PC-3 (cell line): ENCODE measurements around the gene TRIM47. TPM values are rescaled to one million over a fixed set of nuclear protein-coding genes. Genes with fewer than 3 reads are reported as not detected.
A peak's percentile ranks its signal among the peaks of the same experiment; 100 is the strongest.

Experiments used
- ATAC-seq: fragments of 200-7000 bp; cut with Tn5 transposase; 2 replicates; pipeline ENCODE4 v1.9.1; 2020; ENCODE audit warnings: mild to moderate bottlenecking, moderate library complexity
- BruUV-seq: library from RNA; stranded (reverse); fragments of 400-500 nt; replicated peaks from 2 replicates; lab custom pipeline; 2021; lab: Mats Ljungman, UMichigan
- CTCF ChIA-PET: fragments of 300-600 bp; sonication (Branson Sonifier 250); formaldehyde crosslinking; loops from one replicate; lab custom pipeline; 2022; ENCODE audit warnings: antibody characterized with exemption; lab: Charles Lee
- POLR2A ChIA-PET: fragments of 300-600 bp; sonication (Branson Sonifier 250); formaldehyde crosslinking; loops from one replicate; lab custom pipeline; 2022; ENCODE audit warnings: antibody characterized with exemption; ENCODE audit not compliant: unreplicated experiment; lab: Charles Lee
- DNase-seq: peaks from one replicate; pipeline ENCODE4 v3.0.0-alpha.2; 2015
- H2AFZ ChIP-seq: fragments of 300-600 bp; sonication (generic); 2 replicates; pipeline ENCODE4 v1.6.0; 2016; ENCODE audit warnings: antibody characterized with exemption, low read length
- H3F3A ChIP-seq: fragments of 300-600 bp; sonication (generic); one replicate; pipeline ENCODE4 v1.6.0; 2017; ENCODE audit warnings: antibody characterized with exemption, low read length, control low read depth, mild to moderate bottlenecking; ENCODE audit not compliant: unreplicated experiment
- H3K27ac ChIP-seq: fragments of 300-600 bp; sonication (generic); 2 replicates; pipeline ENCODE4 v1.5.1; 2016; ENCODE audit warnings: mild to moderate bottlenecking, low read length
- H3K27me3 ChIP-seq: fragments of 300-600 bp; sonication (generic); 2 replicates; pipeline ENCODE4 v1.6.1; 2016; ENCODE audit warnings: low read length, mixed read lengths
- H3K36me3 ChIP-seq: fragments of 300-600 bp; sonication (generic); 2 replicates; pipeline ENCODE4 v1.6.1; 2016; ENCODE audit warnings: low read depth, mixed run types, low read length, mixed read lengths
- H3K4me1 ChIP-seq: fragments of 300-600 bp; sonication (generic); 2 replicates; pipeline ENCODE4 v1.5.1; 2016; ENCODE audit warnings: low read length; ENCODE audit not compliant: insufficient read depth
- H3K4me2 ChIP-seq: fragments of 300-600 bp; sonication (generic); 2 replicates; pipeline ENCODE4 v1.6.0; 2016; ENCODE audit warnings: low read length
- H3K4me3 ChIP-seq: fragments of 300-600 bp; sonication (generic); 2 replicates; pipeline ENCODE4 v1.5.1; 2016; ENCODE audit warnings: mild to moderate bottlenecking, low read length, mixed read lengths
- H3K79me2 ChIP-seq: fragments of 300-600 bp; sonication (generic); 2 replicates; pipeline ENCODE4 v1.6.1; 2017; ENCODE audit warnings: low read length, mixed read lengths
- H3K9ac ChIP-seq: fragments of 300-600 bp; sonication (generic); 2 replicates; pipeline ENCODE4 v1.6.0; 2016; ENCODE audit warnings: mild to moderate bottlenecking, low read length
- H3K9me2 ChIP-seq: fragments of 300-600 bp; sonication (generic); replicated peaks from 2 replicates; pipeline ENCODE4 v1.6.1; 2016; ENCODE audit warnings: mixed run types, low read length, mixed read lengths
- H3K9me3 ChIP-seq: fragments of 300-600 bp; sonication (generic); 2 replicates; pipeline ENCODE4 v1.6.1; 2016; ENCODE audit warnings: low read length, mixed read lengths
- H4K20me1 ChIP-seq: fragments of 300-600 bp; sonication (generic); 2 replicates; pipeline ENCODE4 v1.6.1; 2016; ENCODE audit warnings: low read length, mixed read lengths
- EZH2 ChIP-seq: fragments of 300-600 bp; sonication (generic); IDR thresholded peaks from one replicate; pipeline ENCODE4 v1.6.1; 2017; ENCODE audit warnings: antibody characterized with exemption, mild to moderate bottlenecking, low read length; ENCODE audit not compliant: unreplicated experiment
- EZH2phosphoT487 ChIP-seq: fragments of 300-600 bp; sonication (generic); IDR thresholded peaks from 2 replicates; pipeline ENCODE4 v1.6.1; 2018; ENCODE audit warnings: mild to moderate bottlenecking, antibody characterized with exemption, low read length, borderline replicate concordance
- intact Hi-C: fragments of 100-400 bp; cut with micrococcal nuclease; formaldehyde crosslinking; loops from 2 replicates; pipeline ENCODE4 v1.9.0; 2023
- total RNA-seq: library from RNA; depleted of rRNA; stranded (reverse); fragments of >200 nt; gene quantifications from 2 replicates; pipeline ENCODE4 v1.2.3, GENCODE V29; 2014
- TF ChIP-seq, protein P1 (sequence below): fragments of 300-600 bp; sonication (generic); conservative IDR thresholded peaks from 2 replicates; pipeline ENCODE4 v1.5.1; 2017; ENCODE audit warnings: antibody characterized with exemption, low read depth, mild to moderate bottlenecking, low read length

The TRIM47 gene
- total RNA-seq, 1 experiment from 2014 or later, result 73.7 TPM

DNA sequence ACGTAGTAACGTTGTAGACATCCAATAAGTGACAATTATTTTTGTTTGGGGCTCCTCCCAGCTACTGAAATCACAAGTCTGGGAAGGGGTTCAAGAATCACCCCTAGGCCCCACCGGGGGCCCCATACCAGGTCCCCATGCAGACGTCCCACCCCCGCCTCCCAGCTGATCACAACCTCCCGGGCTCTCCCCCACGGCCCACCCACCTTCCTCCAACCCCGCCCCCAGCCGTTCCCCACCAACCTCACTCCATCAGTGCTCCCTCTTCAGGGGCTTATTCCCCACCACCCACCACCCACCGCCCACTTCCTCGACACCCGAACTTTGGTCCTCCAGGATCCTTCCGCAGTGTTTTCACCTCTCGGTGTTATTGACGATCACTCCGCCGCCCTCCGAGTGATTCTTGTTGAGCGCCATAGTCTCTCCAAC lies 23.5 kb downstream of the TRIM47 start:
- no peaks in the 10 kb centered on the region for H3K27me3 ChIP-seq
- H3K79me2 ChIP-seq, result peaks cover 24% of the 10 kb centered on the region
- no TSS peak for BruUV-seq
- H2AFZ ChIP-seq, result peak overlapping the region; percentile 51
- TF ChIP-seq EZH2phosphoT487 (no peak), EZH2 (no peak)
- TF ChIP-seq, protein P1, sequence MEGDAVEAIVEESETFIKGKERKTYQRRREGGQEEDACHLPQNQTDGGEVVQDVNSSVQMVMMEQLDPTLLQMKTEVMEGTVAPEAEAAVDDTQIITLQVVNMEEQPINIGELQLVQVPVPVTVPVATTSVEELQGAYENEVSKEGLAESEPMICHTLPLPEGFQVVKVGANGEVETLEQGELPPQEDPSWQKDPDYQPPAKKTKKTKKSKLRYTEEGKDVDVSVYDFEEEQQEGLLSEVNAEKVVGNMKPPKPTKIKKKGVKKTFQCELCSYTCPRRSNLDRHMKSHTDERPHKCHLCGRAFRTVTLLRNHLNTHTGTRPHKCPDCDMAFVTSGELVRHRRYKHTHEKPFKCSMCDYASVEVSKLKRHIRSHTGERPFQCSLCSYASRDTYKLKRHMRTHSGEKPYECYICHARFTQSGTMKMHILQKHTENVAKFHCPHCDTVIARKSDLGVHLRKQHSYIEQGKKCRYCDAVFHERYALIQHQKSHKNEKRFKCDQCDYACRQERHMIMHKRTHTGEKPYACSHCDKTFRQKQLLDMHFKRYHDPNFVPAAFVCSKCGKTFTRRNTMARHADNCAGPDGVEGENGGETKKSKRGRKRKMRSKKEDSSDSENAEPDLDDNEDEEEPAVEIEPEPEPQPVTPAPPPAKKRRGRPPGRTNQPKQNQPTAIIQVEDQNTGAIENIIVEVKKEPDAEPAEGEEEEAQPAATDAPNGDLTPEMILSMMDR, result no peak
- ChIA-PET POLR2A (interaction anchor here (0.5 to 2.3 kb wide), 16 partner anchors 10 to 475 kb away, joined by 3 to 29 read pairs (median 6); partner anchors contain the start of genes ACOX1 and FBF1), CTCF (interaction anchor here (0.6 to 3.2 kb wide), 15 partner anchors 9 to 448 kb away, joined by 3 to 30 read pairs (median 4); partner anchors contain the start of genes TRIM47 and TRIM65)
- H4K20me1 ChIP-seq, result no peaks in the 10 kb centered on the region
- H3K4me3 ChIP-seq, result peak overlapping the region; percentile 86
- H3K9me3 ChIP-seq, result no peaks in the 10 kb centered on the region
- peak overlapping the region; percentile 69 for H3K27ac ChIP-seq
- DNase-seq (no peak), ATAC-seq (peak; percentile 1)
- peak overlapping the region; percentile 95 for H3K4me2 ChIP-seq
- peaks cover 28% of the 10 kb centered on the region for H3K4me1 ChIP-seq
- intact Hi-C loops, result loop anchor here (1.0 to 2.0 kb wide), 4 partner anchors 10 to 70 kb away; partner anchors contain the start of genes TRIM65 and UNK
- peaks cover 10% of the 10 kb centered on the region; the same call in 1 of the 2 replicates for H3K36me3 ChIP-seq
- H3K9me2 ChIP-seq, result no peaks in the 10 kb centered on the region
- no peaks in the 10 kb centered on the region for H3F3A ChIP-seq
- H3K9ac ChIP-seq, result peak overlapping the region; percentile 66

DNA sequence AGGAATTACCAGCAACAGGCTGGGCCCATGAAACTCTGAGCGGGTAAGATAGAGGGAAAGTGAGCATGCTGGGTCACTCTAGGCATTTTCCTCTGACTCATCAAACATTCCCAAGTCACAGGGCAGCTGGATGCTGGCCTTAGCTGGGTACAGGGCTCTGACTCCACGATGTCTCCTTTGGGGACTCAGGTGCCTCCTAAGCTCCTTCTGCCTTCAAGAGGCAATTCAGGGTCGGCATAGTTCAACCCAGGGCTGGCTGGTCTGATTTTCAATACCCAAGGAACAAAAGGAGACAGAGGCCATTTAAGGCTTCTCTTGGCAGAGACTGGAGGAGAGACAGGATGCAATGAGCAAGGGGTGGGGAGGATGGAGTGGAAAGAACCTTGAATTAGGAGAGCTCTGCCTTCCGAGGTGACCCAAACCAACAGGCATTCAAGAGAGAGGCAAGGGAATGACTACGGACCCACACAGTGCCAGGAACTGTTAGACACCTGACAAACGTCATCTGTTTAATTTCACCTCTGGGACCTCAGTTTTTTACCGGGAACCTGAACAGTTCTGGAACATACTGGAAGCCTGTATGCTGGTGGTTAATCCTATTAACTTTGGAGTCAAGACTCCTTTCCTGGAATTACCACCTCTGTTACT lies 24.2 kb downstream of the TRIM47 start:
- DNase-seq (peak; percentile 84), ATAC-seq (peak; percentile 23)
- no peaks in the 10 kb centered on the region for H3F3A ChIP-seq
- peaks cover 28% of the 10 kb centered on the region for H3K4me1 ChIP-seq
- peak overlapping the region; percentile 95 for H3K4me2 ChIP-seq
- TSS peak; percentile 77 for BruUV-seq
- H3K27ac ChIP-seq, result peak overlapping the region; percentile 69
- peaks cover 24% of the 10 kb centered on the region for H3K79me2 ChIP-seq
- H3K4me3 ChIP-seq, result peak overlapping the region; percentile 86
- intact Hi-C loops, result loop anchor here (2.0 kb wide), 2 partner anchors 43 to 69 kb away; partner anchors contain the start of genes TRIM65 and UNK
- peaks cover 10% of the 10 kb centered on the region; the same call in 1 of the 2 replicates for H3K36me3 ChIP-seq
- H3K9ac ChIP-seq, result peak overlapping the region; percentile 66
- no peak for TF ChIP-seq EZH2
- TF ChIP-seq EZH2phosphoT487, result no peak
- TF ChIP-seq, protein P1, result no peak
- no peaks in the 10 kb centered on the region for H3K9me2 ChIP-seq
- H4K20me1 ChIP-seq, result no peaks in the 10 kb centered on the region
- peak overlapping the region; percentile 51; the same call in 1 of the 2 replicates for H2AFZ ChIP-seq
- no peaks in the 10 kb centered on the region for H3K27me3 ChIP-seq
- ChIA-PET CTCF (interaction anchor here (0.5 to 3.2 kb wide), 6 partner anchors 9 to 335 kb away, joined by 3 to 30 read pairs (median 3); partner anchors contain the start of gene TRIM47), POLR2A (interaction anchor here (0.8 to 2.3 kb wide), 3 partner anchors 9 to 74 kb away, joined by 3 to 18 read pairs (median 16); a partner anchor contains a TSS)
- no peaks in the 10 kb centered on the region for H3K9me3 ChIP-seq
